K562 (cell line): ENCODE data around the gene PSMB11. TPM values are rescaled to one million over a fixed set of nuclear protein-coding genes. Genes with fewer than 3 reads are reported as not detected.

Experiments
- ATAC-seq: fragments of 200-7000 bp; cut with Tn5 transposase; 3 replicates; pipeline ENCODE4 v1.9.1; 2020; ENCODE audit warnings: moderate library complexity
- BruUV-seq: library from RNA; stranded (reverse); fragments of 400-500 nt; replicated peaks from 2 replicates; lab custom pipeline; 2021; lab: Mats Ljungman, UMichigan
- CTCF ChIA-PET: fragments of 300-600 bp; formaldehyde crosslinking; extraction: SDS; loops from one replicate; lab custom pipeline; 2021; ENCODE audit warnings: low intra/inter-chr PET ratio; lab: Yijun Ruan, JAX
- POLR2A ChIA-PET: fragments of 300-600, 350-650 bp; sonication (Branson Sonifier 250); formaldehyde crosslinking; extraction: SDS; loops from one replicate; lab custom pipeline; 2021; ENCODE audit warnings: antibody characterized with exemption, inconsistent platforms; lab: Yijun Ruan, JAX
- DNase-seq, 4 experiments: peaks; one replicate each; pipeline versions ENCODE4 v3.0.0 to v3.0.0-alpha.2; 2011 to 2018; ENCODE audit warnings: low spot score in 3 of 4, mixed read lengths in 3 of 4; ENCODE audit errors: extremely low read depth in 1 of 4
- FAIRE-seq: peaks from 2 replicates; lab custom pipeline; 2011; peaks lifted over from hg19 to GRCh38; lab: Jason Lieb, UNC
- H2AFZ ChIP-seq: 2 replicates; pipeline ENCODE4 v1.6.0; 2011; ENCODE audit warnings: low read depth, low read length, control low read depth, inconsistent platforms
- H3K27ac ChIP-seq: fragments of 200-600 bp; 3 replicates; pipeline ENCODE4 v1.8.0; 2011; ENCODE audit warnings: low read depth, mild to moderate bottlenecking, control low read depth, inconsistent platforms, low read length, moderate library complexity, mixed read lengths; ENCODE audit errors: extremely low read depth
- H3K27me3 ChIP-seq, 2 experiments: fragments of 300-600 bp in 1 of 2; 2 replicates in 1 of 2; 3 replicates in 1 of 2; pipeline versions ENCODE4 v1.6.0 to v1.8.0; 2011; ENCODE audit warnings: inconsistent platforms in 2 of 2, low read length in 2 of 2, mild to moderate bottlenecking in 1 of 2, mixed read lengths in 1 of 2, moderate library complexity in 1 of 2; ENCODE audit not compliant: control insufficient read depth in 2 of 2, insufficient read depth in 2 of 2
- H3K36me3 ChIP-seq: fragments of 300-600 bp; 3 replicates; pipeline ENCODE4 v1.8.0; 2011; ENCODE audit warnings: mild to moderate bottlenecking, low read length, inconsistent platforms; ENCODE audit not compliant: control insufficient read depth, insufficient read depth
- H3K4me1 ChIP-seq, 2 experiments: fragments of 200-600 bp in 1 of 2; replicated peaks in 1 of 2; 2 replicates in 1 of 2; 3 replicates in 1 of 2; pipeline versions ENCODE4 v1.5.1 to v1.8.0; 2011; ENCODE audit warnings: inconsistent platforms in 2 of 2, low read length in 2 of 2, mild to moderate bottlenecking in 1 of 2, mixed read lengths in 1 of 2, moderate library complexity in 1 of 2; ENCODE audit not compliant: control insufficient read depth in 2 of 2, insufficient read depth in 2 of 2
- H3K4me2 ChIP-seq: 2 replicates; pipeline ENCODE4 v1.6.1; 2011; ENCODE audit warnings: low read length, control low read depth, inconsistent platforms, mixed read lengths; ENCODE audit not compliant: insufficient read depth
- H3K4me3 ChIP-seq: fragments of 200-600 bp; sonication (generic), shearing (Covaris generic); 2 replicates; pipeline ENCODE4 v1.5.1; 2016; ENCODE audit warnings: control low read depth, inconsistent platforms
- H3K79me2 ChIP-seq: fragments of 200-600 bp; 3 replicates; pipeline ENCODE4 v1.8.0; 2011; ENCODE audit warnings: low read length, inconsistent platforms; ENCODE audit not compliant: control insufficient read depth, insufficient read depth
- H3K9ac ChIP-seq, 2 experiments: 2 replicates each; pipeline versions ENCODE4 v1.6.0 to v1.6.1; 2011; ENCODE audit warnings: low read depth in 2 of 2, low read length in 2 of 2, control low read depth in 1 of 2, inconsistent platforms in 1 of 2, mild to moderate bottlenecking in 1 of 2, mixed read lengths in 1 of 2; ENCODE audit not compliant: insufficient read depth in 1 of 2
- H3K9me1 ChIP-seq: one replicate; pipeline ENCODE4 v1.6.0; 2011; ENCODE audit warnings: inconsistent platforms, mild to moderate bottlenecking, low read length, moderate library complexity; ENCODE audit not compliant: control insufficient read depth, insufficient read depth
- H3K9me3 ChIP-seq: replicated peaks from 2 replicates; pipeline ENCODE4 v1.5.1; 2011; ENCODE audit warnings: low read depth, low read length, inconsistent platforms; ENCODE audit not compliant: control insufficient read depth, insufficient read depth
- H4K20me1 ChIP-seq: replicated peaks from 2 replicates; pipeline ENCODE4 v1.6.1; 2011; ENCODE audit warnings: low read length, inconsistent platforms, mixed read lengths; ENCODE audit not compliant: control insufficient read depth, insufficient read depth
- ATF3 ChIP-seq, 2 experiments: fragments of 450-650 bp in 1 of 2; sonication (generic) in 1 of 2; formaldehyde crosslinking in 1 of 2; IDR thresholded peaks in 1 of 2; conservative IDR thresholded peaks in 1 of 2; 2 replicates each; pipeline versions ENCODE4 v1.6.1 to v1.8.1; 2016 to 2023; ENCODE audit warnings: mild to moderate bottlenecking in 2 of 2, moderate library complexity in 2 of 2, inconsistent platforms in 1 of 2, missing genetic modification reagents in 1 of 2
- CXXC5 ChIP-seq: fragments of 250-450 bp; sonication (Bioruptor Pico); IDR thresholded peaks from 2 replicates; pipeline ENCODE4 v1.8.0; 2022; ENCODE audit warnings: inconsistent platforms, mild to moderate bottlenecking, moderate library complexity
- ILK ChIP-seq: fragments of 450-650 bp; IDR thresholded peaks from 2 replicates; pipeline ENCODE4 v1.6.1; 2016; ENCODE audit warnings: missing genetic modification characterization, low read depth, mild to moderate bottlenecking, missing compliant biosample characterization, moderate library complexity, borderline replicate concordance
- JUNB ChIP-seq: fragments of 450-650 bp; formaldehyde crosslinking; conservative IDR thresholded peaks from 2 replicates; pipeline ENCODE4 v1.4.0; 2020; ENCODE audit warnings: mild to moderate bottlenecking
- SIN3B ChIP-seq: fragments of 450-650 bp; IDR thresholded peaks from 2 replicates; pipeline ENCODE4 v1.6.1; 2017; ENCODE audit warnings: low read depth, mild to moderate bottlenecking, moderate library complexity
- STAT6 ChIP-seq: sonication (generic); formaldehyde crosslinking; IDR thresholded peaks from 2 replicates; pipeline ENCODE4 v1.8.1; 2023; ENCODE audit warnings: mild to moderate bottlenecking, missing genetic modification reagents
- TEAD4 ChIP-seq, 2 experiments: sonication (generic) in 1 of 2; formaldehyde crosslinking in 1 of 2; IDR thresholded peaks; 2 replicates each; pipeline versions ENCODE4 v1.6.1 to v1.8.0; 2012 to 2022; ENCODE audit warnings: borderline replicate concordance in 1 of 2, inconsistent platforms in 1 of 2, low read length in 1 of 2, mild to moderate bottlenecking in 1 of 2, missing genetic modification reagents in 1 of 2
- THAP7 ChIP-seq: fragments of 250-450 bp; sonication (Bioruptor Pico); IDR thresholded peaks from 2 replicates; pipeline ENCODE4 v1.5.0; 2021
- ZBTB5 ChIP-seq: fragments of 450-650 bp; IDR thresholded peaks from 2 replicates; pipeline ENCODE4 v1.6.1; 2017; ENCODE audit warnings: antibody characterized with exemption
- ZNF140 ChIP-seq: fragments of 250-450 bp; sonication (Bioruptor Pico); IDR thresholded peaks from 2 replicates; pipeline ENCODE4 v1.8.0; 2021; ENCODE audit warnings: moderate library complexity, mild to moderate bottlenecking, inconsistent platforms
- ZNF217 ChIP-seq: sonication (generic); formaldehyde crosslinking; IDR thresholded peaks from 2 replicates; pipeline ENCODE4 v1.8.0; 2022; ENCODE audit warnings: mild to moderate bottlenecking, missing genetic modification reagents
- WGBS: fragments of 100-300 bp; shearing (Covaris generic); methylation state at CpG from one replicate; pipeline ENCODE4 v1.1.6; 2016; ENCODE audit warnings: low coverage, mixed read lengths; ENCODE audit not compliant: insufficient coverage; ENCODE audit errors: missing lambda C conversion rate; 5-methylcytosine and 5-hydroxymethylcytosine counted together
- in situ Hi-C: fragments of 300-500 bp; cut with MboI; formaldehyde crosslinking; loops from 4 replicates; pipeline ENCODE4 v1.15.0; 2018; ENCODE audit warnings: inconsistent platforms, mixed read lengths
- intact Hi-C: fragments of 100-400 bp; cut with micrococcal nuclease; formaldehyde crosslinking; loops from 2 replicates; pipeline ENCODE4 v1.14.2; 2022
- polyA plus RNA-seq, 8 experiments: library from polyadenylated mRNA; depleted of rRNA in 4 of 8; stranded (reverse) in 5 of 8; unstranded in 3 of 8; fragments of >200 nt; fragmentation: Nextera tagmentation in 2 of 8; fragmentation: Illumina TruSeq in 1 of 8; extraction: Ambion mirVana in 2 of 8; extraction: Trizol in 1 of 8; gene quantifications; 2 replicates each; pipeline versions ENCODE4 v1.2.1 to v1.2.3, GENCODE V29; 2011 to 2014; ENCODE audit warnings: inconsistent platforms in 1 of 8, missing spikeins in 1 of 8
- total RNA-seq, 7 experiments: library from RNA; depleted of rRNA in 6 of 7; stranded (reverse); fragments of >200 nt in 6 of 7; fragmentation: Illumina TruSeq in 2 of 7; extraction: Trizol in 2 of 7; gene quantifications; 2 replicates each; pipeline versions ENCODE4 v1.2.1 to v1.2.3, GENCODE V29; 2011 to 2021; ENCODE audit warnings: low replicate concordance in 1 of 7
- TF ChIP-seq, protein P1 (sequence below): fragments of 450-650 bp; IDR thresholded peaks from 2 replicates; pipeline ENCODE4 v1.6.1; 2016; ENCODE audit warnings: mild to moderate bottlenecking

The PSMB11 gene
- total and polyA plus RNA-seq, 9 of the 15 experiments (the other 6 are each of a cell fraction or from before 2014, with no cell fraction given): not detected

- no peaks in the 10 kb centered on the region; the same call in 2 of the 3 replicates for H3K79me2 ChIP-seq
- CTCF ChIA-PET: interaction anchor here (1.3 to 9.2 kb wide), 3 partner anchors 60 to 81 kb away, joined by 6 to 141 read pairs (median 45); no protein-coding TSS in a partner anchor
- peaks cover 16% of the 10 kb centered on the region; the same call in 2 of the 3 replicates for H3K36me3 ChIP-seq
- 0 out of 4 replicates have a peak overlapping the region, but pooled peaks of 1 of the 2 experiments have one; percentile 20 for H3K9ac ChIP-seq
- in situ Hi-C loops: no loop called here
- POLR2A ChIA-PET: interaction anchor here (0.6 to 2.0 kb wide), 4 partner anchors 48 to 69 kb away, joined by 3 to 14 read pairs (median 8); no protein-coding TSS in a partner anchor
- 94% methylated on average over 11 of the region's 12 CpGs for WGBS
- no peak for DNase-seq
- no peaks in the 10 kb centered on the region for H3K27me3 ChIP-seq
- H3K4me2 ChIP-seq: no peak overlapping the region
- H3K9me3 ChIP-seq: no peaks in the 10 kb centered on the region
- TF ChIP-seq STAT6 (CRISPR knock-in tag): no peak
- TF ChIP-seq, protein P1, sequence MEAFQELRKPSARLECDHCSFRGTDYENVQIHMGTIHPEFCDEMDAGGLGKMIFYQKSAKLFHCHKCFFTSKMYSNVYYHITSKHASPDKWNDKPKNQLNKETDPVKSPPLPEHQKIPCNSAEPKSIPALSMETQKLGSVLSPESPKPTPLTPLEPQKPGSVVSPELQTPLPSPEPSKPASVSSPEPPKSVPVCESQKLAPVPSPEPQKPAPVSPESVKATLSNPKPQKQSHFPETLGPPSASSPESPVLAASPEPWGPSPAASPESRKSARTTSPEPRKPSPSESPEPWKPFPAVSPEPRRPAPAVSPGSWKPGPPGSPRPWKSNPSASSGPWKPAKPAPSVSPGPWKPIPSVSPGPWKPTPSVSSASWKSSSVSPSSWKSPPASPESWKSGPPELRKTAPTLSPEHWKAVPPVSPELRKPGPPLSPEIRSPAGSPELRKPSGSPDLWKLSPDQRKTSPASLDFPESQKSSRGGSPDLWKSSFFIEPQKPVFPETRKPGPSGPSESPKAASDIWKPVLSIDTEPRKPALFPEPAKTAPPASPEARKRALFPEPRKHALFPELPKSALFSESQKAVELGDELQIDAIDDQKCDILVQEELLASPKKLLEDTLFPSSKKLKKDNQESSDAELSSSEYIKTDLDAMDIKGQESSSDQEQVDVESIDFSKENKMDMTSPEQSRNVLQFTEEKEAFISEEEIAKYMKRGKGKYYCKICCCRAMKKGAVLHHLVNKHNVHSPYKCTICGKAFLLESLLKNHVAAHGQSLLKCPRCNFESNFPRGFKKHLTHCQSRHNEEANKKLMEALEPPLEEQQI: no peak
- TF ChIP-seq ZBTB5: no peak
- no peak for TF ChIP-seq SIN3B
- no peak for TF ChIP-seq ZNF217 (CRISPR knock-in tag)
- TF ChIP-seq CXXC5 (CRISPR knock-in tag): no peak
- TF ChIP-seq TEAD4 (IDR thresholded peaks at IDR 0.05; ENCODE audit: low read length): no peak
- no peak for TF ChIP-seq TEAD4 (CRISPR knock-in tag; IDR thresholded peaks at IDR 0.05; ENCODE audit: borderline replicate concordance)
- TF ChIP-seq THAP7 (CRISPR knock-in tag): no peak
- TF ChIP-seq ATF3 (IDR thresholded peaks at IDR 0.05): no peak
- TF ChIP-seq ATF3 (CRISPR knock-in tag; conservative IDR thresholded peaks at IDR 0.05): no peak
- no peak for TF ChIP-seq JUNB (CRISPR knock-in tag)
- TF ChIP-seq ILK (tag): no peak
- TF ChIP-seq ZNF140: no peak
- TF ChIP-seq, all 486 proteins: peak for 0
- intact Hi-C loops: no loop called here
- no TSS peak for BruUV-seq
- no peaks in the 10 kb centered on the region for H3K9me1 ChIP-seq
- H2AFZ ChIP-seq: no peak overlapping the region
- FAIRE-seq (no peak), ATAC-seq (no peak)
- H3K27ac ChIP-seq: no peak overlapping the region
- H4K20me1 ChIP-seq: 0 out of 2 replicates have a peak, but pooled peaks cover 2% of the 10 kb centered on the region
- H3K4me1 ChIP-seq: peaks cover 11 to 51% of the 10 kb centered on the region in 2 experiments
- no peak overlapping the region for H3K4me3 ChIP-seq
These were observed 13.1 kb downstream of the PSMB11 start for GRCh38 chr14:23055147-23055550.
